HG03432 (cell line): ENCODE results near the gene IFNL1.
"Not testable (repeated sequence)": the region's sequence is repeated elsewhere in the genome, so short reads cannot be mapped to it uniquely, and the experiment has no call there.

ENCODE experiments used
- ATAC-seq: cut with Tn5 transposase; IDR thresholded peaks from one replicate; pipeline ENCODE4 v1.9.1; 2021; ENCODE audit warnings: mild to moderate bottlenecking, moderate library complexity; ENCODE audit not compliant: unreplicated experiment

The IFNL1 gene

DNA sequence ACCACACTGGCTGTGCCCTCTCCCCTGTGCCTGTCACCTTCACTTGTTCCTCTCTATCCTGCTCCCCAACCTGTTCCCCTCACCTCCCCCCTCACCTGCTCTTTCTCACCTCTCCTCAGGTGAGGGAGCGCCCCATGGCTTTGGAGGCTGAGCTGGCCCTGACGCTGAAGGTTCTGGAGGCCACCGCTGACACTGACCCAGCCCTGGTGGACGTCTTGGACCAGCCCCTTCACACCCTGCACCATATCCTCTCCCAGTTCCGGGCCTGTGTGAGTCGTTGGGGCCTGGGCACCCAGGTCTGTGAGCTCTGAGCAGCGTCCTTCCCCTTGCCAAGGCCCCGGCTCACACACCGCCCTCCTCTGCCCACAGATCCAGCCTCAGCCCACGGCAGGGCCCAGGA lies 26.8 kb upstream of the IFNL1 start:
- not testable (repeated sequence) for ATAC-seq

DNA sequence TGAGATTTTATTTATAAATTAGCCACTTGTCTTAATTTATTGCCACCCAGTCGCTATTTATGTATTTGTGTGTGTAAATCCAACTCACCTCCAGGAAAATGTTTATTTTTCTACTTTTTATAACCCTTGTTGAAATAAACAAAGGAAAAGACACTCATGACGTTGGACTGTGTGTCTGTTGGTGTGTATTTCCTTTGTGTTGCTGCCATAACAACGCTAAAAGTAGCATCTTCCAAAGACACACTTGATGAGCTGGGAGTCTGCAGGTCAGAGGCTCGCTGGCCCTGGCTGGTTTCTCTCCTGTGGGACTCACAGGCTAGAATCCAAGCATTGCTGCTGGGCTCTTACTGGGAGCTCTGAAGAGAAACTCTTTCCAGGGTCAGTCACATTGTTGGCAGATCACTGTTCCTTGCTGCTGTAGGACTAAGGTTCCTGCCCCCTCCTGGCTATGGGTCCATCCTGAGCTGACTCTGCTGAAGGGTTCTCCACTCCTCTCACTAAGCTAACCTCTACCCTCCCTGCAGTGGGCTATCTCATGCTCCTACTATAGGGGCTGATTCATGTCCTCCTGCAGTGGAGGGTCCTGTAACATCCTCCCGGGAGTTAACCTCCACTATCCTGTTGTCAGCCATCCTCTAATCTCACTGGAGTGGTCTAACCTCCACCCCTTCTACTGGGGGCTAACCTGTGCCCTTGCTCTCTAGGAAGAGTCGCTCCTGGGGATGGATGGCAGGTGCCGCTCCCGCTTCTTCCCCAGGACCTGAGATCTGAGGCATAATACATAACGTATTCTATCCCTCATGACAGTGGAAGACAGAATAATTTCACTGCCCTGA lies 26.0 kb upstream of the IFNL1 start:
- ATAC-seq, result no peak

DNA sequence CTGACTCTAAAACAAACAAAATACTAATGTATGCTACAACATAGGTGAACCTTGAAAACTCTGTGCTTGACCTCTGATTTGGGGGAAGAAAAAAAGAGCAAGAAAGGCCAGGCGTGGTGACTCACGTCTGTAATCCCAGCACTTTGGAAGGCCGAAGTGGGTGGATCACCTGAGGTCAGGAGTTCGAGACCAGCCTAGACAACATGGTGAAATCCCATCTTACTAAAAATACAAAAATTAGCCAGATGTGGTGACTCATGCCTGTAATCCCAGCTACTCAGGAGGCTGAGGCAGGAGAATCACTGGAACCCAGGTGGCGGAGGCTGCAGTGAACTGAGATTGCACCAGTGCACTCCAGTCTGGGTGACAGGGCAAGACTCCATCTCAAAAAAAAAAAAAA lies 22.3 kb upstream of the IFNL1 start:
- not testable (repeated sequence) for ATAC-seq

DNA sequence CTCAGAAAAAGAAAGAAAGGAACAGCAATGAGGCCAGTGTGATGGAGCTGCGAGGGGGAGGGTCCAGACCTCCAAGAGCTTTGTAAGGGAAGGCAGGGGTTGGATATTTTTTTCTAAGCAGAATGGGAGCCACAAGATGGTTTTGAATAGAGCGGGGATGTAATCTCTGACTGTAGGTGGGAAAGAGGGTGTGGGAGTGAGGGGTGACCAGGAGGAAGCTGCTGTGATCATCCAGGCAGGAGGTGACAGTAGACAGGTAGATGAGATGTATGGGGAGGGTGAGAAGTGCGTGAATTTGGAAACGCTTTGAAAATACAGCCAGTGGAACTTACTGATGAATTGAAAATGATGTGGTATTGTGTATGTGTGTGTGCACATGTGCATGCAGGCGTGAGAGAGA lies 20.6 kb upstream of the IFNL1 start:
- no peak for ATAC-seq

DNA sequence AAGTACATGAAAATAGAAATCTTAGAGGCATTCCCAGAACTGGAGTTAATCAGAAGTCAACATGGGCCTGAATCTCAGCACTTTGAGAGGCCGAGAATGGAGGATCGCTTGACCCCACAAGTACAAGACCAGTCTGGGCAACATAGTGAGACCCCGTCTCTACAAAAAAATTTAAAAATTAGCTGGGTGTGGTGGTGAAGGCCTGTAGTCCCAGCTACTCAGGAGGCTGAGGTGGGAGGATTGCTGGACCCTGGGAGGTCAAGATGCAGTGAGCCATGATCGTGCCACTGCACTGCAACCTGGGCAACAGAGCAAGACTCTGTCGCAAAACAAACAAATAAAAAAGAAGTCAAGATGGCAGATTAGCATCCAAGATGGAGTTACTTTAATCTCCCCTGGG lies 19.5 kb upstream of the IFNL1 start:
- no peak for ATAC-seq

DNA sequence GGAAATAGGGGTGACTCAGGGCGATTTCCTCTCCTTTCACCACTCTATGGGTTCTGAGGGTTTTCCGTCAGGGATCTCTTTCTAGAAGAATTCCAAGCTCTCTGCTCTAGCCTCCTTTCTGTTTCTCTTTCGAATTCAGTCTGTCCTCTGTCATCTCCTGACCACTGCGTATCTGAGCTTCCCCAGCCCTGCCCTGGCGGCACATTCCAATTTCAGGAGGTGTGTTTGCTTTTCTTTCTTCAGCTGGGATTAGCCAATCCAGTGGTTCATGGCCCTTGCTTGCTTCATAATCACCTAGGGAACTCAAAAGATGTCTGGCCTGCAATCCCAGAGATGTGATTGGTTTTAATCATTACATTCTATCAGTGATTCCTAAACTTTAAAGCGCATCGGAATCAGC lies 18.6 kb upstream of the IFNL1 start:
- no peak for ATAC-seq

DNA sequence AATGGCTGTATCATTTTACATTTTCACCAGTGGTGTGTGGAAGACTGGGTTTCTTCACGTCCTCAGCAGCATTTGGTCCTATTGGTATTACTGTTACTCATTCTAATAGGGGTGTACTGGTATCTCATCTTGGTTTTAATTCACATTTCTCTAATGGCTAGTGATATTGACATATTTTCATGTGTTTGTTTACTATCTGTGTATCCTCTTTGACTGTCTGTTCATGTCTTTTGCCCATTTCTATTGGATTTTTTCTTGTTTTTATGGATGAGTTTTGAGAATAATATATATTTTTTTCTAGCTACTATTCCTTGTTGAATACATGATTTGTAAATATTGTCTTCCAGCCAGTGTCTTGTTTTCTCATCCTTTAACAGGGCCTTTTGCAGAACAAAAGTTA lies 14.2 kb upstream of the IFNL1 start:
- ATAC-seq, result no peak

DNA sequence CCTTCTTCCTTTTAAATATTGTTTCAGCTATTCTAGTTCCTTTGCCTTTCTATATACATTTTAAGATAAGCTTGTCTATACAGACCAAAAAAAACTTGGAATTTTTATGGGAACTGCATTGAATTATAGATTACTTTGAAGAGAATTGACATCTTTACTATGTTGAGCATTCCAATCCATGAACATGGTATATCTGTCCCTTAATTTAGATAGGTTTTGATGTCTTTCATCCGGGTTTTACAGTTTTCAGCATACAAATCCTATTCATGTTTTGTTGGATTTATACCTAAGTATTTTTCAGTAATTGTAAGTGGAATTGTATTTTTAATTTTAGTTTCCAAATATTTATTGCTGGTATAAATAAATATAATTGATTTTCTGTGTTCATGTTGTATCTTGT lies 12.2 kb upstream of the IFNL1 start:
- ATAC-seq, result no peak

DNA sequence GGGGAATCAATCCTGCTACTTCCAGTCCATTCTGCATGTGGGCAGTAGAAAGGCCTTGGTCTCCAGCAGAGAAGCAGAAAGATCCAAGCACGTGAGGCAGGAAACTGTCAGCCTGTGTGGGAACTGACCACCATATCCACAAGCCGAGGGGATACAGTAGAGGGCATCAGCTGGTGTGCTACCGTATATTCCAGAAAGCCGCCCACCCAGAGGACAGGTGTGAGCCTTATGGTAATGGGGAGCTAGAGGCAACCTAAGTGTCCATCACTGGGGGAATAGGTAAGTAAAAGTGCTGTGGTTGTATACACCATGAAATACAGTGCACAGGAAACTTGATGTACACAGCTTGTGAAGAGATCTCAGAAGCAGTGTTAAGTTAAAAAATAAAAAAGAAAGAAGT lies 2.8 kb upstream of the IFNL1 start:
- no peak for ATAC-seq

DNA sequence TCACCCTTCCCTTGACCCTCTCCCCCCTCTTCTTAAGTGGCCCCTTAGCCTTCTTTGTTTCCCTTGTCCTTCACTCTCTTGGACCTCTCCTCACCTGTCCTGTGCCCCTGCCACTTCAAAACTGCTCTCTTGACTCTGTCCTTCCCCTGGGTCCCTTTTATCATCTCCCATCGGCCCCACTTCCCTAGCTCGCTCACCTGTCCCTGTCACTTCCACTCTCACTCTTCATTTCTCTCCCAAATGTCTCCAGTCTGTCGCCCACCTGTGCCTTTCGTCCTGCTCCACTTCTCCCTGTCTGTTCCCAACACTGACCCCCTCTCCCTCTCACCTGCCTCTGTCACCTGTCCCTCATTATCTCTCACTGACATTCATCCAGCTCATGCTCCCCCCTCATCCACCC lies 699 bp downstream of the IFNL1 start:
- ATAC-seq, result no peak

DNA sequence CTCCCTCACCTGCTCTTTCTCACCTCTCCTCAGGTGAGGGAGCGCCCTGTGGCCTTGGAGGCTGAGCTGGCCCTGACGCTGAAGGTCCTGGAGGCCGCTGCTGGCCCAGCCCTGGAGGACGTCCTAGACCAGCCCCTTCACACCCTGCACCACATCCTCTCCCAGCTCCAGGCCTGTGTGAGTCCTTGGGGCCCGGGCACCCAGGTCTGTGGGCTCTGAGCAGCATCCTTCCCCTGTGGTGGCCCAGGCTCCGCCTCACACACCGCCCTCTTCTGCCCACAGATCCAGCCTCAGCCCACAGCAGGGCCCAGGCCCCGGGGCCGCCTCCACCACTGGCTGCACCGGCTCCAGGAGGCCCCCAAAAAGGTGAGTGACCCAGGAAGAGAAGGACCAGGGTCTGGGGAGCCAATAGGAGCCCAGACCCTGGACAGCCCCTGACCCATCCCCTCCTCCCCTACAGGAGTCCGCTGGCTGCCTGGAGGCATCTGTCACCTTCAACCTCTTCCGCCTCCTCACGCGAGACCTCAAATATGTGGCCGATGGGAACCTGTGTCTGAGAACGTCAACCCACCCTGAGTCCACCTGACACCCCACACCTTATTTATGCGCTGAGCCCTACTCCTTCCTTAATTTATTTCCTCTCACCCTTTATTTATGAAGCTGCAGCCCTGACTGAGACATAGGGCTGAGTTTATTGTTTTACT lies 1.9 kb downstream of the IFNL1 start:
- ATAC-seq, result no peak

DNA sequence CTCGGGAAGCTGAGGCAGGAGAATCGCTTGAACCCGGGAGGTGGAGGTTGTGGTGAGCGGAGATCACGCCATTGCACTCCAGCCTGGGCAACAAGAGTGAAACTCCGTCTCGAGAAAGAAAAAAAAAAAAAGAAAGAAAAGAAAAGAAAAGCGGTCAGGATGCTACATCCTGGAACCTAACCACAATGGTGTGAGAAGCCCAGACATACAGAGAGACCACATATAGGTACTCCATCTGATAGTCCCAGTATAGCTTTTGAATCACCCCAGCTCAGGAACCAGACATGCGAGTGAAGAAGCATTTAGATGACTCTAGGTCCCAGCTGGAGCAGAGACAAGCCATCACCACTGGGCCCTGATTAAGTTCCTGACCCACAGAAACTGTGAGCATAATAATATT lies 3.2 kb downstream of the IFNL1 start:
- no peak for ATAC-seq

DNA sequence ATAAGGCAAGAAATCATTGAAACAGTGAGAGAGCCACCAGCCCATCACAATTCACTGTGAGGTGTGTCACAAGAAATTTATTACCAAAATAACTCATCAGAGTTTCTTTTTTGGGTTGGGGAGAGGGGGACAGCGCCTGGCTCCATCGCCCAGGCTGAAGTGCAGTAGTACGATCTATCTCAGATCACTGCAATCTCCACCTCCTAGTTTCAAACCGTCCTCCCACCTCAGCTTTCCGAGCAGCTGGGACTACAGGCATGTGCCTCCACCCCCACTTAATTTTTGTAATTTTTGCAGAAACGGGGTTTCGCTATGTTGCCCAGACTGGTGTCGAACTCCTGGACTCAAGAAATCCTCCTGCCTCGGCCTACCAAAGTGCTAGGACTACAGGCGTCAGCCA lies 3.6 kb downstream of the IFNL1 start:
- no peak for ATAC-seq

DNA sequence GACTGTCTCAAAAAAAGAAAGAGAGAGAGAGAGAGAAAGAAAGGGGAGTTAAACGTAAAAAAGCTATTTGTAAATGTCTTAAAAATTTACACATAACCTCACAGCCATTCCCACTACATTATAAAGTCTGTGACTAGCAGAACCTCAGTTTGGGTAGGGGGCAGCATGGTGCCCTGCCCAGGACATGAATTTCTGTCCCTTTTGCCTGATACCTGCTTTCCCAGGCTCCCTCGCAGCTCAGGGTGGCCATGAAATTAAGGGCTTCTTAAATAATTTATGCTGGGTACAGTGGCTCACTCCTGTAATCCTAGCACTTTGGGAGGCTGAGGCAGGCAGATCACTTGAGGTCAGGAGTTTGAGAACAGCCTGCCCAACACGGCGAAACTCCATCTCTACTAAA lies 4.8 kb downstream of the IFNL1 start:
- ATAC-seq, result no peak

DNA sequence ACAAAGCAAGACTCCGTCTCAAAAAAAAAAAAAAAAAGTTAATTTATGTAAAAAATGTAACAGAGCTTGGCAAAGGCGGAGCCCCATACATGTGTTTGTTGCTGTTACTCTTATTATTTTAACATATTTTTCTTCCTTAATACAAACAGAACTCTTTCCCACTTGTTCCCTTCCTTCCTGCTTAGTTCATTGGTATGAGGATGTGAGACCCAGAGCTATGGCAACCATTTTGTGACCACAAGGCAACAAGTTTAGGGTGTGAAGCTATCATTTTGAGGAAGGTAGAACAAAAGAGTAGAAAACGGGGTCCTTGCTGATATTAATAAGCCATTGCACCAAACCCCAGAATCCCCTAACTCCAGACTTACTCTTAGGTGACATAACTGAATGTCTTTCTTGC lies 5.4 kb downstream of the IFNL1 start:
- ATAC-seq, result no peak

DNA sequence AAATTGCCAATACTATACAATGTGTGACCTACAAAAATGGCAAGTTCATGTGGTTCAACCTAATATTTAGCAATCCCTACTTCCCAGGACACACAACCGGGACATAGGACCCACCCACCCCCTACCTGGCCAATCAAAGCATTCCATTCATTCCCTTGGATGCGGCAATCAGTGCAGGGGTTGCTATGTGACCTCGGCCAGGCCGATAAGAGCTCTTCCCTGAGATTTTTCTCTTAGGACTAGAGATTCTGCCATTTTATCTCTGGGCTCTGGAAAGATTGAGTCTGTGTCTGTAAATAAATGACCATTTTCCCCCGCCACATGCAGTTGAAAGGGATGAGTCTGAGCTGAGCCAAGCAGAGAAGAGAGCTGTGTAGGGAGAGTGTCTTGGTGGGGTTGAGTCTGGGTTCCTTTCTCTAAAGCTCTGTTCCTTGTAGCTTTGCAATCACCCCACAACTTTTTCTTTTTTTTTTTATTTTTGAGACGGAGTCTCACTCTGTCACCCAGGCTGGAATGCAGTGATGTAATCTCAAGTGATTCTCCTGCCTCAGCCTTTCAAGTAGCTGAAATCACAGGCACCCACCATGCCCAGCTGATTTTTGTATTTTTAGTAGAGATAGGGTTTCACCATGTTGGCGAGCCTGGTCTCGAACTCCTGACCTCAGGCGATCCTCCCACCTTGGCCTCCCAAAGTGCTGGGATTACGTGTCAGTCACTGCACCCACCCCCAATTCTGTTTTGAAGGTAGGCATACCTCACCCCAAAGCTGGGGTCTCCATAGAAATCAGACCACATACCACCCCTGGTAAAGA lies 7.4 kb downstream of the IFNL1 start:
- no peak for ATAC-seq

DNA sequence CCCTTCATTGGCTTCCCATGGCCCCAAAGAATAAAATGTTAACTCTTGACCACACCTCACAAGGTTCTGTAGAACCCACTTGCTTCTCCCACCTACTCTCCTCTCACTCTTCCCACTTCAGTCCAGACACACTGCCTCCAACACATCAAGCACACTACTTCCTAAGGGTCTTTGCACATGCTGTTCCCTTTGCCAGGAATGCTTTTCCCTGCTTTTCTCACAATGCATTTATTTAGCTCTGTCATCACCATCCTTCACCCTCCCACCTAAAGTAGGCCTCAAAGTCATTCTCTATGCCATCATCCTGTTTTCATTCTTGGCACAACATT lies 7.9 kb downstream of the IFNL1 start:
- ATAC-seq, result no peak

DNA sequence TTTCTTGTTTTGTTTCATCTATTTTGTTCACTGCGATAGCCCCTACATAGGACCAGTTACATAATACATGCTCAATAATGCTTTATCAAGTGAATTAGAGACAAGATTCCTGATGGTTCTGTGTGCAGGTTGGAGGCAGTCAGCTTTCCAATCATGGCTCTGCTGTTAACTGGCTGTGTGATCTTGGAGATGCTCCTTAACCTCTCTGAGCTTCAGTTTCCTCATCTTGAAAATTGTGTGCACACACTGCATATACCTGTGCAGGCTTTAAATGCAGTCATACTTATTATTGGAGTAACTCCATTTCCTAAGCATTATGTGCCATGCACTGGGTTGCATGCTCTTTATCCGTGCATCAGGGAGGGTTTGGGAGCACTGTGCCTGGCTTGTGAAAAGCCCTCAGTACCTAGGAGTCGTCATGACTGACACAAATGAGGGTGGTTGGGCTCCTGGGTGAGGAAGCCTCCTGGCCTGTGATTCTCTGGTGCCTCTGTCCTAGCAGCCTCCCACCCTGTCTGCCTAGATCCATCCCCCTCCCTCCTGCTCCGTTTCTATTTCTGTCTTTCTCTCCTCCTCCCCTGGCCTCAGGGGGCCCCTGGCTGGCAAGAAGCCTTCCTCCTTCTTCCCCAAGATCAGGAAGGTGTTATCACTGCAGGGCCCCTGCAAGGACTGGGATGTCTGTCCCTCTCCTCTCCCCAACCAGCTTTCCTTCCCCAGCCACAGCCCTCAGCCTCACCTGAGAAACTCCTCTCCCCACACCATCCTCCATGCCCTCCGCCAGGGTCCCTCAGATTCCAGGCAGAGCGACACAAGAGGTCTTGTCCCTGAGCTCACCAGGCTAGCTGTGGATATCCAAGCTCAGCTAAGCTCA lies 8.7 kb downstream of the IFNL1 start:
- ATAC-seq, result no peak

DNA sequence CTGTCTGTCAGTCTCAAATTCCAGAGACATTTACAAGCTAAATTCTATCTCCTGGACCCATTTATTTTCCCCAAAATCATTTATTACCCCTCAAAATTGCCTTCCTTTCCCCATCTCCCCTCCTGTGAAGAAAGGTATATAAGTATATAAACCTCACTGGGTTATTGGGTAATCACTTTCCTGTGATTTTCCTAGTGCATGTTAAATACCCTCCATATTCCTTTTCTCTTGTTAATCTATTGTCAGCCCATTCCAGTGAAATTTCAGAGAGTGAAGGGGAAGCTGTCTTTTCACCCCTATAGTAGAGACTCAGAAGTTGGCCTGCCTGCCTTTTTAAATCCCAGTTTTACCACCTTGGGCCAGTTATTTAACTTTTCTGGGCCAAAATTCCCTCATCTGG lies 9.9 kb downstream of the IFNL1 start:
- no peak for ATAC-seq

DNA sequence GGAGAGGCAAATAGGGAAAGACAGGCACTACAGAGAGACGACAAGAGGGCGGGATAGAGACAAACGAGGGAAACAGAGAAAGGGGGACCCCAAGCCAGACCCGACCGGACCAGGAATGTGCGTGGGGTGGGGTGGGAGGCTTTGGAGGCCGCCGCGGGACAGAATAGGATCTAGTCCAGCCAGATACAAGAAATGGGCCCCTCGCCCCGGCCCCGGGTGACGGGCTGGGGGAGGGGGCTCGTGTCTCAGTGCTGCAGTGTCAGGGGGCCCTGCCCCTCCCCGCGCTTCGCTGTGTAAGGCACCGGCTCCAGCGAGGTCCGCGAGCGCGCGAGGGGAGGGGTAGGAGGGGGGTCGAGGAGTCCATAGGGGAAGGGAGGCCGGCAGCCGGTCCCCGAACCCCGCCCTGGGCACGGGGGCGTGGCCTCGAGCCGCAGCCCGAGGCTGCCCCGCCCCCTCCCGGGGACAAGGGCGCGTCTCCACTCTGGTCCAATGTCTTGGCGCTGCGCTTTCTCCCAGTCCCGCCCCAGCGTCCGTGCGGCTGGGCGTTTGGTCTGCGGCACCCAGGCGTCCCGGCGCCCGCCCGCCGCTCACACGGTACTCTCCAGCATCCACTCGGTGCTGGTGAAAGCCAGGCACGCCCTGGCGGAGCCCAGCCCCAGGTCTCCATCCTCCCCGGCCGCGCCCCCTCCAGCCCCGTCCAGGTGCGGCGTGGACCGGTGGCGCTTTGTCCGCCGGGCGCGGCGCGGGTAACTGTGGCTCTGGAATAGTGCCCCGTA lies 11.0 kb downstream of the IFNL1 start:
- no peak for ATAC-seq
